ENCODE results near the gene NDE1.

GRCh38 chr16:15715221-15715620 lies 65.2 kb downstream of the NDE1 start:
- TF ChIP-seq CTCF (IDR thresholded peaks at IDR 0.05) = no peak
- no peak for TF ChIP-seq POLR2A (IDR thresholded peaks at IDR 0.05)
